AML-193 (cell line): Measurements from ENCODE around the gene THRA.

ENCODE experiments used
- DNase-seq, 2 experiments: peaks; one replicate each; lab custom pipeline; 2025; lab: John Stamatoyannopoulos, UW

The THRA gene

GRCh38 chr17:40026816-40027613 is 35.8 kb upstream of the THRA start:
- peak; percentile 55 to 61 for DNase-seq

- no peak for DNase-seq
These were observed 35.2 kb upstream of the THRA start for GRCh38 chr17:40027614-40028012.

GRCh38 chr17:40028595-40028994 is 34.2 kb upstream of the THRA start:
- no peak for DNase-seq

GRCh38 chr17:40031706-40032105 is 31.1 kb upstream of the THRA start:
- DNase-seq, result no peak

GRCh38 chr17:40032322-40033320 is 30.1 kb upstream of the THRA start:
- DNase-seq, result no peak

GRCh38 chr17:40033339-40033738 is 29.4 kb upstream of the THRA start:
- no peak for DNase-seq

GRCh38 chr17:40034426-40035161 is 28.2 kb upstream of the THRA start:
- DNase-seq, result no peak

- peak; percentile 13 to 17 for DNase-seq
These were observed 27.6 kb upstream of the THRA start for GRCh38 chr17:40035162-40035559.

GRCh38 chr17:40038882-40039513 is 23.8 kb upstream of the THRA start:
- DNase-seq, result peak in 1 of 2 experiments; percentile 18

GRCh38 chr17:40041196-40041595 is 21.6 kb upstream of the THRA start:
- no peak for DNase-seq

GRCh38 chr17:40056379-40057015 is 6.3 kb upstream of the THRA start:
- no peak for DNase-seq

GRCh38 chr17:40058186-40058784 is 4.5 kb upstream of the THRA start:
- no peak for DNase-seq

- no peak for DNase-seq
These were observed 3.9 kb upstream of the THRA start for GRCh38 chr17:40058865-40059264.

- DNase-seq, result no peak
These were observed 2.9 kb upstream of the THRA start for GRCh38 chr17:40059729-40060475.

GRCh38 chr17:40060887-40061608 is 1.7 kb upstream of the THRA start:
- no peak for DNase-seq

- DNase-seq, result no peak
These were observed 1.1 kb upstream of the THRA start for GRCh38 chr17:40061609-40062038.

GRCh38 chr17:40063187-40063771 is 514 bp downstream of the THRA start:
- peak; percentile 83 to 84 for DNase-seq

GRCh38 chr17:40063901-40064531 is 1.3 kb downstream of the THRA start:
- peak in 1 of 2 experiments; percentile 35 for DNase-seq
